Measurements from ENCODE around the gene SMYD3. TPM values are rescaled to one million over a fixed set of nuclear protein-coding genes. Genes with fewer than 3 reads are reported as not detected.

SMYD3 gene
- total RNA-seq, 1 donor from 2014 or later, result 80.8 TPM

- Mint-ChIP-seq H3K4me3 (ENCODE audit: unreplicated experiment) (peak overlapping the region; percentile 78), H3K27me3 (ENCODE audit: low read depth, unreplicated experiment) (no peaks in the 10 kb centered on the region), H3K36me3 (ENCODE audit: low read depth, unreplicated experiment) (peaks cover 4% of the 10 kb centered on the region), H3K27ac (ENCODE audit: unreplicated experiment) (peak overlapping the region; percentile 77), H3K9me3 (ENCODE audit: unreplicated experiment) (peaks cover 1% of the 10 kb centered on the region), H3K4me1 (ENCODE audit: low read depth, unreplicated experiment) (peaks cover 34% of the 10 kb centered on the region)
- TF ChIP-seq CTCF (IDR thresholded peaks at IDR 0.05; ENCODE audit: insufficient read depth, low read depth, low read length), result no peak
- TF ChIP-seq EZH2 (IDR thresholded peaks at IDR 0.05; ENCODE audit: insufficient read depth, low read length), result no peak
- Histone ChIP-seq H3K79me2 (ENCODE audit: insufficient read depth, low read length) (no peaks in the 10 kb centered on the region), H3K9me3 (ENCODE audit: insufficient read depth, low read depth, low read length) (no peaks in the 10 kb centered on the region), H3K4me2 (ENCODE audit: low read length) (no peak overlapping the region), H3K4me1 (ENCODE audit: insufficient read depth, low read length) (peaks cover 7% of the 10 kb centered on the region), H3K27me3 (ENCODE audit: insufficient read depth, low read length) (no peaks in the 10 kb centered on the region), H3K27ac (ENCODE audit: low read depth, low read length) (no peak overlapping the region), H3K36me3 (ENCODE audit: insufficient read depth, low read length) (no peaks in the 10 kb centered on the region), H2AFZ (ENCODE audit: low read depth, low read length) (no peak overlapping the region), H4K20me1 (ENCODE audit: insufficient read depth, low read length) (no peaks in the 10 kb centered on the region), H3K4me3 (ENCODE audit: insufficient read depth, low read depth, low read length) (no peak overlapping the region), H3K9ac (ENCODE audit: low read length) (no peak overlapping the region)
- FAIRE-seq, result no peak
- DNase-seq (ENCODE audit: low read depth), result no peak
Observed at GRCh38 chr1:246417813-246418564, 89.1 kb downstream of the SMYD3 start.

GRCh38 chr1:246417152-246417812, 89.8 kb downstream of the SMYD3 start:
- Histone ChIP-seq H2AFZ (ENCODE audit: low read depth, low read length) (no peak overlapping the region), H3K79me2 (ENCODE audit: insufficient read depth, low read length) (no peaks in the 10 kb centered on the region), H3K27me3 (ENCODE audit: insufficient read depth, low read length) (no peaks in the 10 kb centered on the region), H4K20me1 (ENCODE audit: insufficient read depth, low read length) (no peaks in the 10 kb centered on the region), H3K4me2 (ENCODE audit: low read length) (no peak overlapping the region), H3K9ac (ENCODE audit: low read length) (no peak overlapping the region), H3K4me3 (ENCODE audit: insufficient read depth, low read depth, low read length) (no peak overlapping the region), H3K4me1 (ENCODE audit: insufficient read depth, low read length) (peaks cover 7% of the 10 kb centered on the region), H3K36me3 (ENCODE audit: insufficient read depth, low read length) (no peaks in the 10 kb centered on the region), H3K27ac (ENCODE audit: low read depth, low read length) (no peak overlapping the region), H3K9me3 (ENCODE audit: insufficient read depth, low read depth, low read length) (no peaks in the 10 kb centered on the region)
- H3K9me3 Mint-ChIP-seq (ENCODE audit: unreplicated experiment), result peaks cover 1% of the 10 kb centered on the region
- H3K27me3 Mint-ChIP-seq (ENCODE audit: low read depth, unreplicated experiment), result no peaks in the 10 kb centered on the region
- TF ChIP-seq EZH2 (IDR thresholded peaks at IDR 0.05; ENCODE audit: insufficient read depth, low read length), result no peak
- no peak for TF ChIP-seq CTCF (IDR thresholded peaks at IDR 0.05; ENCODE audit: insufficient read depth, low read depth, low read length)
- DNase-seq (ENCODE audit: low read depth), result peak; percentile 84
- peaks cover 31% of the 10 kb centered on the region for H3K4me1 Mint-ChIP-seq (ENCODE audit: low read depth, unreplicated experiment)
- H3K27ac Mint-ChIP-seq (ENCODE audit: unreplicated experiment), result peak overlapping the region; percentile 77
- peak overlapping the region; percentile 78 for H3K4me3 Mint-ChIP-seq (ENCODE audit: unreplicated experiment)
- H3K36me3 Mint-ChIP-seq (ENCODE audit: low read depth, unreplicated experiment), result peaks cover 4% of the 10 kb centered on the region
- no peak for FAIRE-seq

GRCh38 chr1:246416261-246416660, 90.8 kb downstream of the SMYD3 start:
- no peak overlapping the region for H3K9ac ChIP-seq (ENCODE audit: low read length)
- H3K27me3 ChIP-seq (ENCODE audit: insufficient read depth, low read length), result no peaks in the 10 kb centered on the region
- no peaks in the 10 kb centered on the region for H3K36me3 ChIP-seq (ENCODE audit: insufficient read depth, low read length)
- Mint-ChIP-seq H3K27me3 (ENCODE audit: low read depth, unreplicated experiment) (no peaks in the 10 kb centered on the region), H3K36me3 (ENCODE audit: low read depth, unreplicated experiment) (peaks cover 7% of the 10 kb centered on the region), H3K27ac (ENCODE audit: unreplicated experiment) (no peak overlapping the region), H3K9me3 (ENCODE audit: unreplicated experiment) (peaks cover 5% of the 10 kb centered on the region), H3K4me3 (ENCODE audit: unreplicated experiment) (peak overlapping the region; percentile 78), H3K4me1 (ENCODE audit: low read depth, unreplicated experiment) (peaks cover 25% of the 10 kb centered on the region)
- H3K79me2 ChIP-seq (ENCODE audit: insufficient read depth, low read length), result no peaks in the 10 kb centered on the region
- no peak overlapping the region for H3K4me3 ChIP-seq (ENCODE audit: insufficient read depth, low read depth, low read length)
- no peaks in the 10 kb centered on the region for H3K9me3 ChIP-seq (ENCODE audit: insufficient read depth, low read depth, low read length)
- H4K20me1 ChIP-seq (ENCODE audit: insufficient read depth, low read length), result no peaks in the 10 kb centered on the region
- no peak overlapping the region for H3K4me2 ChIP-seq (ENCODE audit: low read length)
- no peak for TF ChIP-seq CTCF (IDR thresholded peaks at IDR 0.05; ENCODE audit: insufficient read depth, low read depth, low read length)
- TF ChIP-seq EZH2 (IDR thresholded peaks at IDR 0.05; ENCODE audit: insufficient read depth, low read length), result no peak
- DNase-seq (ENCODE audit: low read depth) (peak; percentile 42), FAIRE-seq (no peak)
- no peak overlapping the region for H2AFZ ChIP-seq (ENCODE audit: low read depth, low read length)
- H3K4me1 ChIP-seq (ENCODE audit: insufficient read depth, low read length), result peaks cover 7% of the 10 kb centered on the region
- H3K27ac ChIP-seq (ENCODE audit: low read depth, low read length), result no peak overlapping the region

Data from astrocyte (in vitro differentiated cells and primary cell).